ENCODE results near the gene RAX2. TPM values are rescaled to one million over a fixed set of nuclear protein-coding genes. Genes with fewer than 3 reads are reported as not detected.

Gene RAX2
- total and polyA plus RNA-seq, 2 of the 8 experiments (the other 6 are each of a cell fraction or from before 2014, with no cell fraction given), result 0.08 TPM; not detected in 1

DNA sequence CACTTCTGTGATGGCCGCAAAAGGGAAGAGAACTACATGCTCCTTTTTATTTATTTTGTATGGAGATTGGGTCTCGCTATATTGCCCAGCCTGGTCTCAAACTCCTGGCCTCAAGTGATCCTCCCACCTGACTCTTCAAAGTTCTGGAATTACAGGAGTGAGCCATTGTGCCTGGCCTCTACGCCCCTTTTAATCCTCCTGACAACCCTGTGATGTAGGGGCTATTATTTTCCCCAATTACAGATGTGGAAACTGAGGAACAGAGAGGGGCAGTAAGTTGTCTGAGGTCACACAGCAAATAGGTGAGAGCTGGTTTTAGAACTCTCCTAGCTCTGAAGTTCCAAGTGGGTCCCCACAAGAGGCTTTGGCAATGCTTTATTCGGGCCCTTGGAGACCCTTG is 52.2 kb downstream of the RAX2 start:
- no peak overlapping the region for H3K18ac ChIP-seq (ENCODE audit: extremely low read depth, low read length)
- H3K4me2 ChIP-seq (ENCODE audit: insufficient read depth in 1 of 2, low read depth in 2 of 2, low read length in 2 of 2), result no peak overlapping the region
- no peaks in the 10 kb centered on the region for H3K9me3 ChIP-seq (ENCODE audit: insufficient read depth in 2 of 2, low read depth in 1 of 2, low read length in 1 of 2)
- H3K9ac ChIP-seq (replicated peaks in 1 of 4; ENCODE audit: extremely low read depth in 1 of 4, low read depth in 3 of 4, low read length in 3 of 4), result no peak overlapping the region
- H4K8ac ChIP-seq (ENCODE audit: extremely low read depth, insufficient read depth, low read length), result no peak overlapping the region
- H3K36me3 ChIP-seq (ENCODE audit: control insufficient read depth in 2 of 4, insufficient read depth in 4 of 4, low read length in 3 of 4), result no peaks in the 10 kb centered on the region
- H2BK15ac ChIP-seq (ENCODE audit: low read length), result no peak overlapping the region
- H3K56ac ChIP-seq (replicated peaks; ENCODE audit: insufficient read length, low read depth, low read length), result no peak overlapping the region
- no peak overlapping the region for H2BK5ac ChIP-seq (ENCODE audit: low read depth, low read length)
- no peak overlapping the region for H3K4ac ChIP-seq (replicated peaks; ENCODE audit: insufficient read length, low read depth, low read length)
- no peaks in the 10 kb centered on the region for H3K79me2 ChIP-seq (ENCODE audit: control insufficient read depth in 1 of 2, insufficient read depth in 2 of 2, low read length in 2 of 2)
- CTCF ChIA-PET (ENCODE audit: partially characterized antibody), result interaction anchor here (0.8 to 5.8 kb wide), 14 partner anchors 12 to 878 kb away, joined by 3 to 66 read pairs (median 4); partner anchors contain the start of gene TJP3
- H3K23ac ChIP-seq (ENCODE audit: insufficient read length), result no peak overlapping the region
- FAIRE-seq, result no peak
- H2BK120ac ChIP-seq (replicated peaks; ENCODE audit: low read depth, low read length), result no peak overlapping the region
- H3K23me2 ChIP-seq (ENCODE audit: low read depth, low read length), result peaks cover 8% of the 10 kb centered on the region; the same call in 1 of the 2 replicates
- H3K14ac ChIP-seq (ENCODE audit: insufficient read length), result no peak overlapping the region
- peaks cover 0 to 3% (median 0%) of the 10 kb centered on the region in 4 experiments; a peak in 2 of 7 replicates for H3K27me3 ChIP-seq (replicated peaks in 1 of 4; ENCODE audit: control insufficient read depth in 3 of 4, extremely low read depth in 1 of 4, insufficient read depth in 3 of 4, low read length in 3 of 4)
- H3K4me3 ChIP-seq (ENCODE audit: extremely low read depth in 1 of 4, insufficient read depth in 2 of 4, low read depth in 3 of 4, low read length in 4 of 4), result no peak overlapping the region
- H4K5ac ChIP-seq (ENCODE audit: insufficient read length, low read depth, low read length), result no peak overlapping the region
- H3K4me1 ChIP-seq (replicated peaks in 1 of 4; ENCODE audit: control insufficient read depth in 3 of 4, insufficient read depth in 4 of 4, low read length in 3 of 4), result peaks cover 0 to 11% (median 6%) of the 10 kb centered on the region in 4 experiments; a peak in 5 of 7 replicates
- H2BK20ac ChIP-seq (ENCODE audit: low read length), result no peak overlapping the region
- POLR2A ChIA-PET (ENCODE audit: partially characterized antibody), result interaction anchor here (0.9 to 1.4 kb wide), 2 partner anchors 9 to 266 kb away, joined by 3 read pairs; partner anchors contain the start of gene EEF2
- no peaks in the 10 kb centered on the region for H3K79me1 ChIP-seq (ENCODE audit: low read depth, low read length)
- no peak overlapping the region for H2AFZ ChIP-seq (ENCODE audit: low read length)
- H4K20me1 ChIP-seq (replicated peaks in 1 of 2; ENCODE audit: control insufficient read depth in 1 of 2, insufficient read depth in 2 of 2, low read length in 2 of 2), result no peaks in the 10 kb centered on the region
- H2AK5ac ChIP-seq (ENCODE audit: low read depth, low read length), result no peak overlapping the region
- WGBS, 2 experiments (ENCODE audit: extremely low coverage in 1 of 2, insufficient coverage in 1 of 2, insufficient read length in 1 of 2, insufficient replicate concordance in 2 of 2, low coverage in 1 of 2, low lambda C conversion rate in 2 of 2, missing lambda C conversion rate in 1 of 2), result 92% methylated on average over 4 of the region's 4 CpGs; no CpG with 5 or more reads in 1 of the 2 experiments
- no peak for TF ChIP-seq RNF2 (IDR thresholded peaks at IDR 0.05; ENCODE audit: borderline replicate concordance, low read depth, low read length, missing control alignments, poor library complexity, severe bottlenecking)
- TF ChIP-seq KDM5A (IDR thresholded peaks at IDR 0.05; ENCODE audit: low read length), result no peak
- no peak for TF ChIP-seq NANOG (IDR thresholded peaks at IDR 0.05; ENCODE audit: insufficient read depth, low read depth, low read length, poor library complexity, severe bottlenecking)
- TF ChIP-seq RXRA (IDR thresholded peaks at IDR 0.05; ENCODE audit: insufficient read depth, low read depth, low read length), result no peak
- TF ChIP-seq KDM1A (IDR thresholded peaks at IDR 0.05; ENCODE audit: borderline replicate concordance, low read length), result peak; percentile 92
- 0 out of 2 replicates have a peak, but pooled peaks have one; percentile 1 for TF ChIP-seq SP1 (IDR thresholded peaks at IDR 0.05; ENCODE audit: low read depth, low read length)
- peak in 1 of 2 experiments; percentile 62; a peak in 1 of 4 replicates for TF ChIP-seq HDAC2 (IDR thresholded peaks at IDR 0.05; ENCODE audit: borderline replicate concordance in 1 of 2, low read depth in 2 of 2, low read length in 2 of 2)
- no peak for TF ChIP-seq KDM4A (IDR thresholded peaks at IDR 0.05; ENCODE audit: low read depth, low read length, severe bottlenecking)
- TF ChIP-seq TCF12 (IDR thresholded peaks at IDR 0.05; ENCODE audit: low read depth, low read length), result no peak
- H2BK12ac ChIP-seq (ENCODE audit: low read depth, low read length), result no peak overlapping the region
- H4K91ac ChIP-seq (replicated peaks; ENCODE audit: insufficient read length, low read length), result no peak overlapping the region
- no peak overlapping the region for H3K27ac ChIP-seq (ENCODE audit: low read depth, low read length)
- no peak for DNase-seq (ENCODE audit: low read depth in 1 of 2, low spot score in 2 of 2)
